HG03095 (cell line): ENCODE measurements around the gene BCL11A.
A peak's percentile ranks its signal among the peaks of the same experiment; 100 is the strongest.

ENCODE experiments used
- ATAC-seq: cut with Tn5 transposase; IDR thresholded peaks from one replicate; pipeline ENCODE4 v1.9.1; 2021; ENCODE audit warnings: moderate library complexity; ENCODE audit not compliant: unreplicated experiment

The BCL11A gene

DNA sequence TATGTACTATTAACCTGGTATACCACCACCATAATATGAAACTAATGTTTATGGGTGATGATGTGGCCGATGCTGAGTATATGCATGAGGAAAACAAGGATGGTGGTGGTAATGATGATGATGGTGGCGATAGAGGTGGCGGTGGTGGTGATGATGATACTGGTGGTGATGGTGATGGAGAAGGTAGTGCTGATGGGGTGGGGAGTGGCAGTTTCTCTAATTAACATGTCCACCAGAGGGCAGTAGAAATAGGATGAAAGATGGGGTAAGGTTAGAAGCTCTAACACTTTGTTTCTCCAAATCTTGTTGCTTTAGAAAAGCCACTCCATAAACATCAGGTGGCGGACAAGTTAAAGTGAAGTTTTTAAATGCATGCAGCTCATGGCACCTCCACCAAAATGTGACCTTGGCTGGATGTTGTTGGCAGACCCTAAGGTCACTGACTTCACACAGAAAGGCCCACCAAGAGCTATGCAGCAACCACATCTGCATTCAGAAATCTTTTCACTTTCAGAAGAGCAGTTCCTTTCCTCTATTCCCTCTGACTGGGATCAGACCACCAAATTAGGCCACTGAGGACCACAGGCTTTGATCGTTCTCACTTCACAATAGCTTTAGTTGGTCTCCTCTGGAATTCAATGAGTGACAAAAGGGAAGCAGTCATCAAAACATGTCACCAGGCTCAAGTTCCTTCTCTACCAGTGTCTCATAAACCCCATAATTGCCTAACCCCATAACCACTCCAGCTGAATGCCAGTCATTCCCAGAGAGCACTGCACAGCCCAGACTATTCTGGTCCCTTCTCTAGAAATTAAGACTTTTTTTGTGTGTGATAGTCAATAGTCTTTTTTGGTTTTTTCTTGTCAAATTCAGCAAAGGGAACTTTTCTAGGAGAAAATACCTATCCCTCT lies 7.5 kb upstream of the BCL11A start:
- no peak for ATAC-seq

DNA sequence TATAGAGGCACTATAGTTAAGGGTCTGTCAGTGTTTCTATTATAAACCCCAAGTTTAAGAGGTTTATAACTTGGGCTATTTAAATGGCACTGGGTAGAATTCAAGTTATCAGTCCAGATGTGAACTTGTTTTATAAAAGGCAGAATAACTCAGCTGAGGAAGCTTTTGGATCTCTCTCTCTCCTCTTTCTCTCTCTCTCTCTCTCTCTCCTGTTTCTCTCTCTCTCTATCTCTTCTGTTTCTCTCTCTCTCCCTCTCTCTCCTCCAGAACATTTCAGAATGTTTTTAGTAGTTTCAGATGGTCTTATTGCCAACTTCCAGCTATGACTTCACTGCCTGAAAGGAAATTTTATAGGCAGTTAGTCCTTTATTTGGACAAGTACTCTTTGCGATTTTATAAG lies 6.4 kb upstream of the BCL11A start:
- ATAC-seq, result no peak

DNA sequence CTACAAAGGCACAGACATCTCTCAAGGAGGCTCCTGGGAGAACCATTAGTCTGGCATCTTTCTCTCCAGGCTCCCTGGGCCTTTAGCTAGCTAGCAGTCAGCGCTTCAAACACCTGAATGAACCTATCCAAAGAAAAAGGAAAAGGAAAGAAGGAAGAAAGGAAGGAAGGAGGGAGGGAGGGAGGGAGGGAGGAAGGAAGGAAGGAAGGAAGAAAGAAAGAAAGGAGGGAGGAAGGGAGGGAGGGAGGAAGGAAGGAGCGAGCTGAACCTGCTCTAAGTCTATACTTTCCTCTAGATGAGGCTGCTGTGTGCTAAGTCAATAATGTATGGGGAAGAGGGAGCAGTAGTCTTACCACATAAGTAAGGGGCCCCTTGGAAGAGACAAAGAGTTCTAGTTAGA lies 5.1 kb upstream of the BCL11A start:
- no peak for ATAC-seq

DNA sequence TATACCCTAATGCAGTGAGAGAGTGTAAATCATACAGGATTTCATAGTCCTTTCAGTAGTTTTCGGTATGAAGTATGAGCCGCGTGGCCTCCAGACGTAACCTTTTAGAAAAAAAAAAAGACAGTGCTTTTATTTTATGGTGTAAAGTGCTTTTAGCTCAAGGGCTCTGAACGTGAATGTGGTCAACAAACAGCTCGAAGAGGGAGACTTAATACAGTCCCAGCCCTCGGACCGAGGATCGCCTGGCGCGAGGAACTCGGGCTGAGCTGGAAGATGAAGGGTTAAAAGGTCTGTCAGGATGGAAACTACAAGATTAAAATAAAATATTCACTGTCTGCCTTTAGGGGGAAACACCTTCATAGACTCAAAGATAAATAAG lies 4.0 kb upstream of the BCL11A start:
- ATAC-seq, result no peak

DNA sequence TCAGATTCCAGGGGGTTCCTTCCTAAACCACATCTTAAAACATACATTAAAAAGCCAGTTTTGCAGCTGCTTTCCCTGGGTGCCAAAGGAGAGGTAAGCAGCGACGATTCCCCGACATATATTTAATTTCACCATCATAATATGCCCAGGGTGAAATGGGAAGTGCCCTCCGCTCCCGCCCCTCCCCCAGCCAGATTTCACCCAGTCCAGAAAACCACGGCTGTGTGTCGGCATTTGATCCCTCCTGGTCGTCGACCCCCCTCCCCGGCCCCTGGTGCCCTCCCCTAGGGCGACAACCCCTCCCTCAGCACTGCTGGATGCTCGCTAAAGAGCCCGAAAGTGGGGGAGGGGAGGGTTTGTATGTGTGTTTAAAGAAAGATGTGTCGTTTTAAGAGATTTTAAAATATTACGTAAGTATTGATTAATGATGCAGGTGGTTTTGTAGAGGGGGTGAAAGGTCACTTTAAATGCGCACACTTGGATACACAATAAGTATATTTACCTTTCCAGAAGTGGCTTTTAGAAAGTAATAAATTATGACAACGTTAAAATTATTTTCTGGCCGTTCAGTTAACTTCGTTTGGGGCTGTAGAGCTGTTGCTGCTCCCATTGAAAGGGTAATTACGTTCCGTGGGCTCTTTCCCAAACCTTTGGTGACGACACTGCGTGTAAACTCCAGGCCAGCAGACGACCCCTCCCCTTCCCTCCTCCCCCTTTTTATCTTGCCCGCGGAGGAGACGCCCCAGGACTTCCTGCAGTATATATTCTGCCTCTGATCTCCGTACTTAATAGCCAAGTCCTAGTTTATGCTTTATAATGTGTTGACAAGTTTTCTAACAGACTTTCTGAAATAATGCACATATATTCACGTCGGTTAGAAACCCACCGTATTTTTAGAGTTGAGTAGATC lies 3.4 kb upstream of the BCL11A start:
- ATAC-seq, result no peak

DNA sequence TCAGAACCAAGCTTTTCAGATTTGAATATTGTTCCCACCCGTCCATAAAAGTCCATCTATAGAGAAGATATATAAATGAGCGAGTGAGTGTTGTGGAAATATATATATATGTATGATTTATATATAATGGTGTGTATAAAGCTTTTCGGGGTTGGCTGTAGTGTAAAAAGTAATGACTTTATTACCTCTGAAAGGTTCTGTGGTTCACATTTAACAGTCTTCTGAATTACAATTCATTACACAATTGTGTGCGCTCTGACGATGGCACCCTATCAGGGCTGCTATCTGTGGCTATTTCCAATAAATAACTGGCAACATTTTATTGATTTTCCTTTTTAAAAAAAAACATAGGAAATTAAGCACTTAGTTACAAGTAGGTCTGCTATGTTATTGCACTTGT lies 2.7 kb upstream of the BCL11A start:
- ATAC-seq, result no peak

DNA sequence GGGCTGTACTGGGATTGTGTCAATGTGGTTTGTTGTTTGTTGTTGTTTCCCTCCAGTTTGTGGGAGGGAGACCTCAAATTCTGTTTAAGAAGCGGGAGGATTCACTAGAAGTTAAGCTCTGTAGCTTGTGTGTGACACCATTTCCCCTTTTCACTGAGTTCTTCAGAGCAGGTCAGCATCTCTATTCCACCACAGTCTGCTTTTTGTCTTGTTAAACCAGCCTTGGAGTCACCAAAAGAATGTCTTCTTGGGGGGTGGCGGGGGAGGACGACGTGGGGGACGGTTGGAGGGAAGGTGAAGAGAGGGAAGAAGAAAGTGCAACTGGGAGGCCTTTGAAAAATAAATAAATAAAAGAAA lies 2.3 kb upstream of the BCL11A start:
- ATAC-seq, result peak; percentile 5

DNA sequence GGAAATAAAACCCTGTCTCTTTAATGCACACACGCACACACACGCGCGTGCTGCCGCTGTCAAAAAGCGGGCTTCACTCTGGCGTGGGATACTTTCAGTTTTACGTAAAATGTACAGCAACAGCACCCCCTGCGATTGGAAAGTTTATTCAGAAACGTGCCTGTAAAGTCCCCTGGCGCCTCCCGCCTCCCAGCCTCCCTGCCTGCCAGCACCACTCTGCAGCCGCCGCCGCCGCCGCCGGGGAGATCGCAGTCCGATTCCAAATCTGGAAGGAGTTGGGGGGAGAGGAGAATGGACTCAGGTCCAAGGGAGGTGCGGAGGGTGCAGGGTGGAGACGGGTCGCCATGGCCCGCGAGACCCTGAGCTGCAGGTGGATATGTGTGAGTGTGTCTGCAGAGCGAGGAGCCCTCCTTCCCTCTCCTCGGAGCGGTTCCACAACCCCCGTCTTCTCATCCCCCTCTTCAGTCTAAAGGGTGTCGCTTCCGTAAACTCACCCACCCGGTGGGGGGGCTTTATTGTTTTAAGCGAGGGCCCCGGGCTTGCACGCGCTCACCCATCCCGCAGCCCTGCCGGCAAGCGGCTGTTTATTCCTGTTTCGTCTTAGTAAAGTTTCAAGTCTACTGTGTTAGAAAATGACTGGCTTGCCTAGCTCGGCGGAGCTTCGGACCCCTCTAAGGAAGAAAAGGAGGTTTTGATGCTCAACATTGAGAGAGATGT lies 1.8 kb upstream of the BCL11A start:
- ATAC-seq, result peak; percentile 35

DNA sequence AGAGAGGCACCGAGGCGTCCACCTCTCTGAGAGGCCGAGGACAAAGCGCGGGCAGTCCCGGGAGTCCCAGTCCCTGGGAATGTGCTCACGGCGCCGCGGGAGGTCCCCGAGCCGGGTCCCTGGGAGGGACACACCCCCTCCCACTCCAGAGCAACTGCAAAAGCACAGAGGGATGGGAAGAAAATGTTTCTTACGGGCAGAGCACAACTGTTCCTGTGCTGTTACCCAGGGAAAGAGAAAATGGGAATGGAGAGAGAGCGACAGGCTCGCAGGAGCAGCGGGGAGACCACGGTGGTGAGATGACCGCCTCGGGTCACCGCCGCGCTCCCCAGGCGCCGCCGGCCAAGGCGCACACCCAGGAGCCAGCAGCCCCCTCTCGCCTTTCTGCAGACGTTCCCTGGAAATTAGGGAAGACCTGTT lies 1.2 kb upstream of the BCL11A start:
- no peak for ATAC-seq

DNA sequence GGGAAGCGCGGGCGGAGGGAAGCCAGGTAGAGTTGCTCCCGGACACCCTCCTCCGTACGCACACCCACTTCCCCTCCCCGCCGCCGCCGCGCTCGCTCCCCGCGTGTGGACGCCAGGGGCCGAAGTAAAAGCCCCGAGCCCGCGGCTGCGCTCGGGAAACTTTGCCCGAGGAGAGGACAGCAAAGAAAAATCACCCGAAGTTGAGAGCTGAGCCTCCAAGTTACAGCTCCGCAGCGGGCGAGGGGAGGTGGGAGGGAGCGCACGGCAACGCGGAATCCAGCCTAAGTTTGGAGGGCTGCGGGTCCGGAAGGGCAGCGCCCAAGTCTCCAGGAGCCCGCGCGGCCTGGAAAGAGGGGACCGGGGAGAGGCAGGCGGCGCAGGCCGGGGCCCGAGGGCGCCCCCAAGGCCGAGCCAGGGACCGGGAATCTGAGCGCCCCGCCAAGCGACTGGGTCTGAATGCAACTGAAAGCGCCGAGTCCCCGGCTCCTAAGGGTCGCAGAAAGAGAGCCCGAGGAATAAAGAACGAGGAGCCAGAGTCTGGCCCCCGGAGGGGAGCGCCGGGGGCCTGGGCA lies 706 bp upstream of the BCL11A start:
- peak; percentile 14 for ATAC-seq

DNA sequence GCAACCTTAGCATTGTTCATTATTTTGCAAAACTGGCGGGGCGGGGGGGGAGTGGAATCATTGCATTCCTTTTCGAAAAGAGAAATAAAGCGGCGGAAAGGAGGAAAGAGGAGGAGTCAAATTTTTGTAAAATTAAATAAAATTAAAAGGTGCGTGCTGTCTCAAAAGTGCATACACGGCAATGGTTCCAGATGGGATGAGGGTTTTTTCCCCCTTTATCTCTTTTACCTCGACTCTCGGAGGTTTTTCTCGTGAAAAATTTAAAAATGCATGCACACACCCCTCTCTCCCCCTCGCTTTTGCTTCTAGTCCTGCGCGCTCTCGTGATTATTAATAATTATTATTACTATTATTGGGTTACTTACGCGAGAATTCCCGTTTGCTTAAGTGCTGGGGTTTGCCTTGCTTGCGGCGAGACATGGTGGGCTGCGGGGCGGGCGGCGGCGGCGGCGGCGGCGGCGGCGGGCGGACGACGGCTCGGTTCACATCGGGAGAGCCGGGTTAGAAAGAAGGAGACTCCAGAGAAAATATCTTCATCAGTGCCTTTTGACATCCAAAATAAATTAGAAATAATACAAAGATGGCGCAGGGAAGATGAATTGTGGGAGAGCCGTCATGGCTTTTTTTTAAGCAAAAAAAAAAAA lies 481 bp downstream of the BCL11A start:
- no peak for ATAC-seq

DNA sequence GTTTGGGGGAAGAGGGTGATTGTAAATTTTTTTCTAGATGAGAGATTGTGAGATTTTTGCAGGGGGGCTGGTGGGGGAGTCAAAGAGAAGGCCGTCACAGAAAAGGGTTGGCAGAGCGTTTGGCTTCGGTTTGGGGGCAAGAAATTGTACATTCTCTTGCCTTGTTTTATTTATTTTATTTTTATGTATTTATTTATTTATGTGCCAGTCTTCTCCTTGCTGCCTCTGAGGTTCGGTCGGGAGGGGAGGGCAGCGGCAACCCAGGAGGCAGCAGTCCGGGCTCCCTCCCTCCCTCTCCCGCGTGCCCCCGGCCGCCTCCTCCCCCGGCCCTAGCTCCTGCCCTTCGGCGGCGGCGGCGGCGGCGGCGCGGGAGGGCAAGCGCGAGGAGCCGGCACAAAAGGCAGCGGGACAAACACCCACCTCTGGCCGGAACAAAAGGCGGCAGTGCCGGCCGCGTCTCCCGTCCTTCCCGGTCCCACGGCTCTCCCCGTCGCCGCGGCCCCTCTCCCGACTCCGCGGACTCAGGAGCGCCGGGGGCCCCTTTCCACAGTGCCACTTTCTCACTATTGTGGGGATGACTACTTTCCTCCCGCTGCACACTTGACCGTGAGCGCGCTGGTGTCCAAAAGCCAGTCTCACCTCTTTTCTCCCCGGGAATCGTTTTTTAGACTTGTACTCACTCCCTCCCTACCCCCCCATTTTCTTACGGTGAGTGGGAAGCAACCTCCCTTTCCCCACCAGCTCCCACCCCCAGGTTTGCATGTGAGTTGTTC lies 1.2 kb downstream of the BCL11A start:
- no peak for ATAC-seq

DNA sequence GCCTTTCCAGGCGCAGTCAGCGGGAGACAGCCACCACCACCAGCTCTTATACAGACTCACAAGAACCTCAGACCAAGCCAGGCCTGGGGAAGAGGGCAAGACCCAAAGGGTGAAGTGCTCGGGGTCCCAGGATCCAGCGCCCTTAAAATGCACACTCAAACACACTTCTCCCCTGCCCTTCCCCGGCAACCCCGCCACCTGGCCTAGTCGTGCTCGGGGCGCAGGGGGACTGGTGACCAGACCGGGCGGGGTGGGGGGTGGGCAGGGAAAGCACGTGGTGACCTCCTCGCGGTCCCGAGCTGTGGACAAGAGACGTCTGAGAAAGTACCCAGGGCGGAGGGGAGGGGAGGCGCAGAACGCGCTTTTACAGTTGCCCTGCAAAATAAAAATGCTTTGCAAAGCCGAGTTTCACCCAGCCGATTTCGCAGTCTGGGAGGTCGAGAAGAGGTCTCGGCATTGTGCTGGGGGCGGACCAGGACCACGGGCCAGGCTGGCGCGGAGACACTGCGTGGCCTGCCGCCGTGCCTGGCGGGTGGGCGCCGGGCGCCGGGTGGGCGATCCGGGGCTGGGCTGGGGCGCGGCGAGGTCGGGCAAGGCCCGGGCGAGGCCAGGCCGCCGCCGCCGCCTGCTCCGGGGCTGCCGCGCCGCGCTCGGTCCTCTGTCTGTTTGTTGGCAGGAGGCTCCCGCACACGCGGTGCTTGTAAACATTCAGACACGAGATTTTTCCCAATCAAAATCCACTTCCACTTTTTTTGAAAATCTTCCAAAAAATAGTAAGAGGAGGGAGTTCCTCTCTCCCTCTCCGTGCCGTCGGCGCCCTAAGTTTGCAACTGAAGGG lies 2.0 kb downstream of the BCL11A start:
- ATAC-seq, result no peak

DNA sequence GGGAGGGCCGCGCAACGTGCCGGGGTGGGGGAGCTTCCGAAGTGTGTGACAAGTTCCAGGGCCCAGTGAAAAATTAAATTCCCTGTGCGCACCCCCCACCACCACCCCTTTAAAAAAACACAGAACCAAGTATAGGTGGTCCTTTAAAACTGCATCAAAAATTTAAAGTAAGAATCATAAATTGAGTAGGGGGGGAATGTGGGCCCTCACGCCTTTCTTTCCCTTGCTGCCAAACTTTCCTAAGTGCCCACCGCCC lies 2.5 kb downstream of the BCL11A start:
- ATAC-seq, result no peak

DNA sequence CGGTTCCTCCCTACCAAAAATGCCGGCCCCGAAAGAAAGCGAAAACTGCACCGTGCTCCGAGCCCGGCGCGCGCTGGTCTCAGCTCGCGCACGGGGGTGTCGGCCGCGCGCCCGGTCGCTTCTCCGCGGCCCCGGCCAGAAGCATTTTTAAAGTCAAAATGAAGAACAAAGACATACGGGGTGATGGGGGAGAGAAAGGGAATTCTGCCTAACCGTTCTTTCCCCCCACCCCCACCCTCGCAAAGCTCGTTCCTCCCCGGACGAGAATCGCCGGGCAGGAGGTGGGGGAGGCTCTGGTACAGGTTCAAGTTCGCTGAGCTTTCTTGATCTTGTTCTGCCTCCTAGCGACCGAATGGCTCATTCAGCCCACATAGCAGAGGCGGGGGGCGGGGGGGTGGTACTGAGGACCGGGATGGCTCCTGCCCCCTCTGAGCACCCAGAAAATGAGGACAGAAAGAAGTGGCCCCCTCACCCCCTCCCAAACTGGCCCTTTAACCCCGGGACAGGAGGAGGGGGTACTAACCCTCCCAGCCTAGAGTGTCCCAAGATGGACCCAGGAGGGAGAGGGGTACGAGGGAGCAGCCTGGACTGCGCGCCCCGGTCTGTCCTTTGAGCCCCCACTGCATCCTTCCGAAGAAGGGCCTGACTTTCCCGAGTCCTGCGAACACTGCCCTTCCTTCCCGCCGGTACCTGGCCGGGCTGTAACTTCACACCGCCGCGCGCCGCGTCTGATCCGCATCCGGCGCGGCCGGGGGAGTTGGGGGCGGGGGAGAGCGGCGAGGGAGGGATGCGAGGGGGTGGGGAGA lies 3.1 kb downstream of the BCL11A start:
- ATAC-seq, result peak; percentile 40

DNA sequence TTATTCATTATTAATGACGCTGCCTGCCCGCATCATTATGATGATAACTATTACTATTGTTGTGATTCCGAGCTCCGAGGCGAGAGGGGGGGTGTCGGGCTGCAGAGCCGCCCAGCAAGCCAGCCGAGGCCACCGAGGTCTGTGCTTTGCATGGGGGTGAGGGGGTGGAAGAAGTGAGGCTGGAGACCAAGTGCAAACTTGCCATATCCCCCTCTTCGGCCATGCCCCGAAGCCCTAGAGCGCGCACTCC lies 3.6 kb downstream of the BCL11A start:
- ATAC-seq, result no peak

DNA sequence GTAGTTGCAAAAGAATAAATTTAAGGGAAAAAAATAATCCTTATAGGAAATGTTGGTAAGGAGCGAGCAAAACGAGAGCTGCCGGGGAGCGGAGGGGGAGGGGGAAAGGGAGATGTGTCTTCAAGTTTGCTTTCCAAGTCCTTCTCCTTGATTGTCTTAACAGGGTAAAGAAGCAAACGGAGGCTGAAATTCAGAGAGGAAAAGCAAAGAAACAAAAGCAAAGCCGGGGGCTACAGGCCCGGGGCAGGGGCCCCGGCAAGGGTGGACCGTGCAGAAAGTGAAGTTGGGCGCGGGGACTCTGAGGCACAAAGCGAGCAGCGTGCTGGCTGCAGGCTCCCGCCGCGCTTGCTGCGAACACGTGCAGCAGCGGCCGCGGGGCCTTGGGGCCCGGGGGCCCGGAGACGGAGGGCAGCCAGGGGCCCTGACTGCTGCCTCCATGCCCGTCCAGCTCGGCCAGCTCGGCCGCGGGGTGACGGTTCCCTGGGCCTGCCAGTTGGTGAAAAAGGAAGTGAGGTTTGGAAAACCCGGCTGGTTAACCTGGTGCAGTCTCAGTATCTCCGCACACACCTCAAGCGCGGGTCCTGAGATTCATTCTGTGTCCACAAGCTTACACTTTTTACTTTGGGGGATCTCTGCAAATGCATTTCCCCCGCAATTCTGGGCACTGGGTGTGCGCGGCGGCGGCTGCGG lies 4.1 kb downstream of the BCL11A start:
- ATAC-seq, result no peak

DNA sequence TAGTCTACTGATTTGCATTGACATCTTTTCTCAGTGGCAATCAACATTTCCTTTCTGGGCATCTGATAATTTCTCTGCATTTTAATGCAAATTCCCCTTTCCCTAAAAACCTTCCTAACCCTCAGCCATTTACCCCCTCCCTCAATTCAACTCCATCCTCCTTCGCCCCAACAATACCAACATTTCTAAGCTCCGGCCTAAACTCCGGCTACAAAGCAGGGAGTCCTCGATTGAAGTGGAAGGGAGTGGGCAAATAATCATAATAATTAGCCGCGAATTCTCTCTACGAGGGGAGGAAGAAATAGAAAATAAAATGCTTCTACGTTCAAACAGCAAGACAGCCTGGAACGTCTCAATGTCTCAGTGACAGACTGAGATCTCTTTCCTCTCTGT lies 4.6 kb downstream of the BCL11A start:
- no peak for ATAC-seq
